Activated T-helper 1 cell treated with anti-CD3 and anti-CD28 coated beads, Interleukin-2, amount 50 U/mL, for 16 hours (primary cell): ENCODE results near the gene SCAF8.
"Not testable (repeated sequence)": the region's sequence is repeated elsewhere in the genome, so short reads cannot be mapped to it uniquely, and the experiment has no call there.

Source experiments
- DNase-seq, 2 donors: peaks; one replicate each; pipeline ENCODE4 v3.0.0-alpha.2; 2020; ENCODE audit warnings: low read depth in 1 of 2, low spot score in 1 of 2

The SCAF8 gene

GRCh38 chr6:154732538-154733182 lies 556 bp upstream of the SCAF8 start:
- DNase-seq: no peak

GRCh38 chr6:154733626-154734382 lies 588 bp downstream of the SCAF8 start:
- DNase-seq: peak; percentile 72 to 86

GRCh38 chr6:154736618-154737259 lies 3.5 kb downstream of the SCAF8 start:
- DNase-seq: no peak

GRCh38 chr6:154737424-154737823 lies 4.2 kb downstream of the SCAF8 start:
- no peak for DNase-seq

- DNase-seq: no peak
Observed at GRCh38 chr6:154738551-154738961, 5.3 kb downstream of the SCAF8 start.

- DNase-seq: no peak
Observed at GRCh38 chr6:154740658-154741057, 7.4 kb downstream of the SCAF8 start.

- DNase-seq: no peak
Observed at GRCh38 chr6:154742891-154743290, 9.7 kb downstream of the SCAF8 start.

GRCh38 chr6:154744029-154744745 lies 11.0 kb downstream of the SCAF8 start:
- DNase-seq: not testable (repeated sequence)

GRCh38 chr6:154745243-154745642 lies 12.0 kb downstream of the SCAF8 start:
- no peak for DNase-seq

- no peak for DNase-seq
Observed at GRCh38 chr6:154749341-154749740, 16.1 kb downstream of the SCAF8 start.

GRCh38 chr6:154751011-154751800 lies 18.0 kb downstream of the SCAF8 start:
- DNase-seq: no peak

GRCh38 chr6:154752022-154752421 lies 18.8 kb downstream of the SCAF8 start:
- no peak for DNase-seq

GRCh38 chr6:154754152-154754551 lies 20.9 kb downstream of the SCAF8 start:
- DNase-seq: no peak

- no peak for DNase-seq
Observed at GRCh38 chr6:154757352-154758050, 24.3 kb downstream of the SCAF8 start.

GRCh38 chr6:154758125-154758524 lies 24.9 kb downstream of the SCAF8 start:
- DNase-seq: no peak

- no peak for DNase-seq
Observed at GRCh38 chr6:154763650-154764049, 30.4 kb downstream of the SCAF8 start.

GRCh38 chr6:154765273-154765672 lies 32.1 kb downstream of the SCAF8 start:
- no peak for DNase-seq

GRCh38 chr6:154766288-154766687 lies 33.1 kb downstream of the SCAF8 start:
- no peak for DNase-seq

GRCh38 chr6:154767003-154767723 lies 33.9 kb downstream of the SCAF8 start:
- no peak for DNase-seq

- no peak for DNase-seq
Observed at GRCh38 chr6:154768280-154768679, 35.1 kb downstream of the SCAF8 start.
